Small intestine (tissue), 7 donors: ENCODE results near the gene PIEZO1. TPM values are rescaled to one million over a fixed set of nuclear protein-coding genes. Genes with fewer than 3 reads are reported as not detected.
A peak's percentile ranks its signal among the peaks of the same experiment; 100 is the strongest.

Experiments
- DNase-seq, 2 donors: peaks; one replicate each; pipeline versions ENCODE4 v3.0.0 to v3.0.0-alpha.2; 2013
- FAIRE-seq: peaks from 2 replicates; lab custom pipeline; 2012; peaks lifted over from hg19 to GRCh38; lab: Jason Lieb, UNC
- H3K27ac ChIP-seq, 3 donors: one replicate each; pipeline ENCODE4 v1.5.1; 2013; ENCODE audit warnings: low read length in 2 of 3, mild to moderate bottlenecking in 2 of 3, control low read depth in 1 of 3, inconsistent platforms in 1 of 3, low read depth in 1 of 3, moderate library complexity in 1 of 3
- H3K27me3 ChIP-seq, 3 donors: one replicate each; pipeline ENCODE4 v1.6.1; 2013; ENCODE audit warnings: low read length in 3 of 3, inconsistent platforms in 1 of 3; ENCODE audit not compliant: control insufficient read depth in 3 of 3, insufficient read depth in 3 of 3
- H3K36me3 ChIP-seq, 3 donors: one replicate each; pipeline ENCODE4 v1.6.1; 2013; ENCODE audit warnings: low read length in 3 of 3, inconsistent platforms in 1 of 3, low read depth in 1 of 3, mild to moderate bottlenecking in 1 of 3, moderate library complexity in 1 of 3; ENCODE audit not compliant: control insufficient read depth in 3 of 3, insufficient read depth in 2 of 3
- H3K4me1 ChIP-seq, 3 donors: one replicate each; pipeline ENCODE4 v1.6.1; 2013; ENCODE audit warnings: low read length in 2 of 3, inconsistent platforms in 1 of 3, low read depth in 1 of 3, mild to moderate bottlenecking in 1 of 3, moderate library complexity in 1 of 3; ENCODE audit not compliant: control insufficient read depth in 3 of 3, insufficient read depth in 2 of 3
- H3K4me3 ChIP-seq, 3 donors: one replicate each; pipeline ENCODE4 v1.5.1; 2013; ENCODE audit warnings: low read length in 3 of 3, control low read depth in 1 of 3, inconsistent platforms in 1 of 3, low read depth in 1 of 3, mild to moderate bottlenecking in 1 of 3, moderate library complexity in 1 of 3
- H3K9me3 ChIP-seq, 2 donors: one replicate each; pipeline ENCODE4 v1.6.1; 2013; ENCODE audit warnings: low read depth in 1 of 2, low read length in 1 of 2; ENCODE audit not compliant: control insufficient read depth in 2 of 2, insufficient read depth in 1 of 2
- WGBS, 3 donors: extraction: QIAGEN DNeasy Blood & Tissue Kit; methylation state at CpG; one replicate each; pipeline ENCODE4 v1.1.7; 2013; 5-methylcytosine and 5-hydroxymethylcytosine counted together
- polyA plus RNA-seq, 4 donors: library from polyadenylated mRNA; stranded (reverse) in 3 of 4; unstranded in 1 of 4; fragments of 200-250 nt in 3 of 4; fragments of 120-200 nt in 1 of 4; gene quantifications; one replicate each; pipeline versions ENCODE4 v1.2.1 to v1.2.3, GENCODE V29; 2013
- donor health status: healthy with polysubstance abuse.
- donor health status: control.
- donor health status: control.
- donor health status: Bipolar disorder and iron deficiency.
- donor health status: healthy.

The PIEZO1 gene
- polyA plus RNA-seq, 4 donors, result 22.8 to 95.0 (median 57.7) TPM

- Histone ChIP-seq H3K9me3 (no peaks in the 10 kb centered on the region), H3K4me3 (no peak overlapping the region), H3K4me1 (peaks cover 0 to 35% (median 9%) of the 10 kb centered on the region in 3 donors), H3K36me3 (peaks cover 0 to 62% (median 0%) of the 10 kb centered on the region in 3 donors), H3K27me3 (no peaks in the 10 kb centered on the region), H3K27ac (no peak overlapping the region)
- DNase-seq (no peak), FAIRE-seq (no peak)
- WGBS, 3 donors, result 79 to 84% (median 83%) methylated on average over 10 of the region's 10 CpGs
These were observed 24.2 kb upstream of the PIEZO1 start for GRCh38 chr16:88809068-88809675.

DNA sequence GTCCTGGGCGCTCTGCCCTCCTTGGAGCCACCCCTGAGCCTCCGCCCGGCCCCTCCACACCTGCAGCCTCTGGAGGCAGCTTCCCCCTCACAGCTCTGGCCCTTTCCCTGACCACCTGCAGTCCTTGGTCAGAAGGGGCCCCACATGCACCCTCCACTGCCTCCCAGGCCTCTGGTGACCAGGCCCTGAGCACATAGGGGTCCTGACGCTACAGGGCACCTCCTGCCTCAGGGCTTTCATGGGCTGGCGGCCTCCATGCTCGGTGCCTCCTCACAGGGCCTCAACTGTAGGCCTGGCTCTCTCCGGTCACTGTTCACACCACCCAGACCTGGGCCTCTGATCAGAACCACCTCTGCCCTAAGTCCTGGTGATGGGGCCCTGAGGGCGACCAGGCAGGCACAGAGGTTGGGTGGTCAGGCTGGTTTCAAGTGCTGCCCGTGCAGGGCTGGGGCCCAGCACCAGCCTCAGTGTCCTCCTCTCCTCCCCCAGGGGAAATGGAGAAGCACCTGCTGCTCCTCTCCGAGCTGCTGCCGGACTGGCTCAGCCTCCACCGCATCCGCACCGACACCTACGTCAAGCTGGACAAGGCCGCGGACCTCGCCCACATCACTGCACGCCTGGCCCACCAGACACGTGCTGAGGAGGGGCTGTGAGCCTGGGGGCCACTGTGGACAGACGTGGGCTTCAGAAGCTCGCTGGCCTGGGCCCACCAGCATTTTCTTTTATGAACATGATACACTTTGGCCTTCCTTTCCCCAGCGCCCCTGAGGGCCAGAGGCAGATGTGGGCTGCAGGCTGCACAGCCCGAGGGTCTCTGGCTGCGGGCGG lies 22.8 kb upstream of the PIEZO1 start:
- FAIRE-seq (no peak), DNase-seq (no peak)
- H3K4me3 ChIP-seq, result no peak overlapping the region

GRCh38 chr16:88807142-88807625 lies 22.2 kb upstream of the PIEZO1 start:
- DNase-seq (no peak), FAIRE-seq (no peak)
- peaks cover 0 to 62% (median 0%) of the 10 kb centered on the region in 3 donors for H3K36me3 ChIP-seq
- H3K4me1 ChIP-seq, result peaks cover 0 to 29% (median 9%) of the 10 kb centered on the region in 3 donors
- H3K4me3 ChIP-seq, result no peak overlapping the region
- WGBS, 3 donors, result 84 to 90% (median 88%) methylated on average over 24 of the region's 24 CpGs
- no peaks in the 10 kb centered on the region for H3K27me3 ChIP-seq
- no peaks in the 10 kb centered on the region for H3K9me3 ChIP-seq
- H3K27ac ChIP-seq, result no peak overlapping the region

More for the DNA sequence above, 22.8 kb upstream of the PIEZO1 start:
- no peak overlapping the region for H3K27ac ChIP-seq
- no peaks in the 10 kb centered on the region for H3K27me3 ChIP-seq
- WGBS, 3 donors, result 85 to 91% (median 89%) methylated on average over 23 to 26 of the region's 26 CpGs
- peaks cover 0 to 62% (median 0%) of the 10 kb centered on the region in 3 donors for H3K36me3 ChIP-seq
- H3K4me1 ChIP-seq, result peaks cover 0 to 30% (median 9%) of the 10 kb centered on the region in 3 donors
- no peaks in the 10 kb centered on the region for H3K9me3 ChIP-seq

DNA sequence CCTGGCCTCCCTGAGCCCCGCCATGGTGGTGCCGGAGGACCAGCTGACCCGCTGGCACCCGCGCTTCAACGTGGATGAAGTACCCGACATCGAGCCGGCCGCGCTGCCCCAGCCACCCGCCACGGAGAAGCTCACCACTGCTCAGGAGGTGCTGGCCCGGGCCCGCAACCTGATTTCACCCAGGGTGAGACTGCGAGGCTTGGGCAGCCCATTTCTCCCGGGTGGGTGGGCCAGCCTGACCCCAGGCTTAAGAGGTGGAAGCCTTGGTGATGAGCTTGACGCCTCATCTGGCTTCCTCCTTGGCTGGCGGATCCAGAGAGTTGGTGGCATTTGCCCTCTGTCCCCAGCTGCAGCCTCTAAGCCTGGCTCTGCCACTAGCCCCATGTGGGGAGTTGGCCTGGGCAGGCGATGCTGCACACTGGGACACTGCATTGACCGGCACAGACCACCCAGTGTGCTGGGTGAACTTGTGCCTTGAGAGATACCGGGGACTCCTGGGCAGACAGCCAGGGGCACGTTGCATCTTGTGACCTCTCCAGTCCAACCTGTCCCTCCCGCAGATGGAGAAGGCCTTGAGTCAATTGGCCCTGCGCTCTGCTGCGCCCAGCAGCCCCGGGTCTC lies 21.6 kb upstream of the PIEZO1 start:
- no peak overlapping the region for H3K4me3 ChIP-seq
- H3K9me3 ChIP-seq, result no peaks in the 10 kb centered on the region
- H3K4me1 ChIP-seq, result peaks cover 0 to 29% (median 9%) of the 10 kb centered on the region in 3 donors
- peaks cover 0 to 62% (median 0%) of the 10 kb centered on the region in 3 donors for H3K36me3 ChIP-seq
- DNase-seq (no peak), FAIRE-seq (no peak)
- 81 to 84% (median 83%) methylated on average over 27 of the region's 27 CpGs for WGBS, 3 donors
- no peak overlapping the region for H3K27ac ChIP-seq
- no peaks in the 10 kb centered on the region for H3K27me3 ChIP-seq

DNA sequence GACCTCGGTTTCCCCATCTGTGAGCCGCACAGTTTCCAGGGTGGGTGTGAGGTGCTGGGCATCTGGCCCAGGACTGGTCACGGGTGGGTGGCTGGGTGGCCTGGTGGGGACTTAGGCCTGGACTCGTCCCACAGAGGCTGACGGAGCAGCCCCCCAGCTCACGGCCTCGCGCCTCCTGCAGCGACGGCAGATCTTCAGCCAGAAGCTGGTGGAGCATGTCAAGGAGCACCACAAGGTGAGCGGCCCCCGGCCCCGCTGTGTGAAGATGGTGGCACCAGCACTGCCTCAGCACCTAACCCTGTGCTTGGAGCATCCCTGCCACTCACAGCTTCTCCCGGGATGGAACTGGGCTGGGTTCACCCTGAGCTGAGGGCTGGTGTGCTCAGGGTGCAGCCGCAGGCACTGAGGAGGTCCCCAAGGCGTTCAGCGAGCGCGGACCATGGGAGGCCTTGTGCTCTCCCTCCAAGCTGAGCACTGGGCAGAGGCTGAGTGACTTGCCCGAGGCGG lies 20.9 kb upstream of the PIEZO1 start:
- DNase-seq (no peak), FAIRE-seq (no peak)
- 90 to 95% (median 93%) methylated on average over 19 to 21 of the region's 21 CpGs for WGBS, 3 donors
- no peak overlapping the region for H3K27ac ChIP-seq
- no peaks in the 10 kb centered on the region for H3K27me3 ChIP-seq
- peaks cover 0 to 28% (median 8%) of the 10 kb centered on the region in 3 donors for H3K4me1 ChIP-seq
- H3K36me3 ChIP-seq, result peaks cover 0 to 61% (median 0%) of the 10 kb centered on the region in 3 donors
- H3K9me3 ChIP-seq, result no peaks in the 10 kb centered on the region
- H3K4me3 ChIP-seq, result no peak overlapping the region

DNA sequence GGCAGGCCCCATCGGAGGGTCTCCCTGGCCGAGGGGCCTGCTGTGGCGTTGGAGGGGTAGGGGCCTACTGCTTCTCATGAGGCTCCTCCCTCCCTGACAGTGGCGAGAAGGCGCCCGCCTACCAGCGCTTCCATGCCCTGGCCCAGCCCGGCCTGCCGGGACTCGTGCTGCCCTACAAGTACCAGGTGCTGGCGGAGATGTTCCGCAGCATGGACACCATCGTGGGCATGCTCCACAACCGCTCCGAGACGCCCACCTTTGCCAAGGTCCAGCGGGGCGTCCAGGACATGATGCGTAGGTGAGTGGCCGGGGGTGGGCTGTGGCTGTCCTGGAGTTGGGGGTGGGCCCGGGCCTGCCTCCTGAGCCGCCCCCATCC lies 20.3 kb upstream of the PIEZO1 start:
- no peak for FAIRE-seq
- H3K4me3 ChIP-seq, result peak overlapping the region in 1 of 3 donors; percentile 72
- WGBS, 3 donors, result 85 to 91% (median 90%) methylated on average over 17 to 22 of the region's 22 CpGs
- no peaks in the 10 kb centered on the region for H3K9me3 ChIP-seq
- DNase-seq, result no peak
- no peaks in the 10 kb centered on the region for H3K27me3 ChIP-seq
- no peak overlapping the region for H3K27ac ChIP-seq
- H3K4me1 ChIP-seq, result peaks cover 0 to 22% (median 2%) of the 10 kb centered on the region in 3 donors
- H3K36me3 ChIP-seq, result peaks cover 0 to 56% (median 0%) of the 10 kb centered on the region in 3 donors

GRCh38 chr16:88804552-88805339 lies 19.7 kb upstream of the PIEZO1 start:
- Histone ChIP-seq H3K36me3 (peaks cover 0 to 52% (median 0%) of the 10 kb centered on the region in 3 donors), H3K27ac (no peak overlapping the region), H3K9me3 (no peaks in the 10 kb centered on the region), H3K4me1 (peaks cover 0 to 16% (median 0%) of the 10 kb centered on the region in 3 donors), H3K27me3 (no peaks in the 10 kb centered on the region), H3K4me3 (peak overlapping the region; percentile 2 to 72 (median 64))
- FAIRE-seq (no peak), DNase-seq (peak; percentile 57 to 79)
- 21 to 26% (median 22%) methylated on average over 30 to 39 of the region's 39 CpGs for WGBS, 3 donors
